Ishikawa (cell line): ENCODE measurements around the gene NINJ1.

ENCODE experiments used
- CEBPB ChIP-seq: IDR thresholded peaks from 2 replicates; pipeline ENCODE4 v1.6.1; 2012
- CREB1 ChIP-seq: IDR thresholded peaks from 2 replicates; pipeline ENCODE4 v1.6.1; 2012; ENCODE audit warnings: low read depth
- EGR1 ChIP-seq: IDR thresholded peaks from 2 replicates; pipeline ENCODE4 v1.6.1; 2012
- EP300 ChIP-seq: IDR thresholded peaks from 2 replicates; pipeline ENCODE4 v1.6.1; 2012; ENCODE audit warnings: borderline replicate concordance
- FOXM1 ChIP-seq: IDR thresholded peaks from 2 replicates; pipeline ENCODE4 v1.6.1; 2012; ENCODE audit warnings: low read depth, borderline replicate concordance
- NFIC ChIP-seq: IDR thresholded peaks from 2 replicates; pipeline ENCODE4 v1.6.1; 2012
- RAD21 ChIP-seq: IDR thresholded peaks from 2 replicates; pipeline ENCODE4 v1.6.1; 2012; ENCODE audit warnings: low read depth
- TAF1 ChIP-seq: IDR thresholded peaks from 2 replicates; pipeline ENCODE4 v1.6.1; 2012; ENCODE audit warnings: low read depth, mild to moderate bottlenecking
- TCF12 ChIP-seq: IDR thresholded peaks from 2 replicates; pipeline ENCODE4 v1.6.1; 2012; ENCODE audit warnings: low read depth
- TEAD4 ChIP-seq: IDR thresholded peaks from 2 replicates; pipeline ENCODE4 v1.6.1; 2012
- USF1 ChIP-seq: IDR thresholded peaks from 2 replicates; pipeline ENCODE4 v1.6.1; 2012
- YY1 ChIP-seq: IDR thresholded peaks from 2 replicates; pipeline ENCODE4 v1.6.1; 2012; ENCODE audit warnings: low read depth
- ZBTB7A ChIP-seq: IDR thresholded peaks from 2 replicates; pipeline ENCODE4 v1.6.1; 2012; ENCODE audit warnings: low read depth
- TF ChIP-seq, protein P1 (sequence below): IDR thresholded peaks from 2 replicates; pipeline ENCODE4 v1.6.1; 2012; ENCODE audit warnings: low read depth, mild to moderate bottlenecking
- TF ChIP-seq, protein P2 (sequence below): IDR thresholded peaks from 2 replicates; pipeline ENCODE4 v1.6.1; 2012

Gene NINJ1

GRCh38 chr9:93167838-93168237 lies 33.8 kb upstream of the NINJ1 start:
- TF ChIP-seq TEAD4 (no peak), NFIC (no peak), TAF1 (no peak), CREB1 (no peak), EGR1 (no peak), USF1 (no peak), YY1 (no peak), RAD21 (no peak), ZBTB7A (no peak), EP300 (no peak), CEBPB (no peak), TCF12 (no peak), FOXM1 (no peak)
- TF ChIP-seq, protein P1, sequence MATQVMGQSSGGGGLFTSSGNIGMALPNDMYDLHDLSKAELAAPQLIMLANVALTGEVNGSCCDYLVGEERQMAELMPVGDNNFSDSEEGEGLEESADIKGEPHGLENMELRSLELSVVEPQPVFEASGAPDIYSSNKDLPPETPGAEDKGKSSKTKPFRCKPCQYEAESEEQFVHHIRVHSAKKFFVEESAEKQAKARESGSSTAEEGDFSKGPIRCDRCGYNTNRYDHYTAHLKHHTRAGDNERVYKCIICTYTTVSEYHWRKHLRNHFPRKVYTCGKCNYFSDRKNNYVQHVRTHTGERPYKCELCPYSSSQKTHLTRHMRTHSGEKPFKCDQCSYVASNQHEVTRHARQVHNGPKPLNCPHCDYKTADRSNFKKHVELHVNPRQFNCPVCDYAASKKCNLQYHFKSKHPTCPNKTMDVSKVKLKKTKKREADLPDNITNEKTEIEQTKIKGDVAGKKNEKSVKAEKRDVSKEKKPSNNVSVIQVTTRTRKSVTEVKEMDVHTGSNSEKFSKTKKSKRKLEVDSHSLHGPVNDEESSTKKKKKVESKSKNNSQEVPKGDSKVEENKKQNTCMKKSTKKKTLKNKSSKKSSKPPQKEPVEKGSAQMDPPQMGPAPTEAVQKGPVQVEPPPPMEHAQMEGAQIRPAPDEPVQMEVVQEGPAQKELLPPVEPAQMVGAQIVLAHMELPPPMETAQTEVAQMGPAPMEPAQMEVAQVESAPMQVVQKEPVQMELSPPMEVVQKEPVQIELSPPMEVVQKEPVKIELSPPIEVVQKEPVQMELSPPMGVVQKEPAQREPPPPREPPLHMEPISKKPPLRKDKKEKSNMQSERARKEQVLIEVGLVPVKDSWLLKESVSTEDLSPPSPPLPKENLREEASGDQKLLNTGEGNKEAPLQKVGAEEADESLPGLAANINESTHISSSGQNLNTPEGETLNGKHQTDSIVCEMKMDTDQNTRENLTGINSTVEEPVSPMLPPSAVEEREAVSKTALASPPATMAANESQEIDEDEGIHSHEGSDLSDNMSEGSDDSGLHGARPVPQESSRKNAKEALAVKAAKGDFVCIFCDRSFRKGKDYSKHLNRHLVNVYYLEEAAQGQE: no peak
- TF ChIP-seq, protein P2, sequence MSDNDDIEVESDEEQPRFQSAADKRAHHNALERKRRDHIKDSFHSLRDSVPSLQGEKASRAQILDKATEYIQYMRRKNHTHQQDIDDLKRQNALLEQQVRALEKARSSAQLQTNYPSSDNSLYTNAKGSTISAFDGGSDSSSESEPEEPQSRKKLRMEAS: no peak

- TF ChIP-seq, protein P2: no peak
- TF ChIP-seq USF1 (no peak), FOXM1 (no peak), CREB1 (no peak), YY1 (no peak), TEAD4 (no peak), TAF1 (no peak), NFIC (no peak), EGR1 (no peak), ZBTB7A (no peak), EP300 (no peak), CEBPB (no peak), TCF12 (no peak), RAD21 (no peak)
- TF ChIP-seq, protein P1: no peak
Observed at GRCh38 chr9:93167185-93167584, 33.1 kb upstream of the NINJ1 start.

DNA sequence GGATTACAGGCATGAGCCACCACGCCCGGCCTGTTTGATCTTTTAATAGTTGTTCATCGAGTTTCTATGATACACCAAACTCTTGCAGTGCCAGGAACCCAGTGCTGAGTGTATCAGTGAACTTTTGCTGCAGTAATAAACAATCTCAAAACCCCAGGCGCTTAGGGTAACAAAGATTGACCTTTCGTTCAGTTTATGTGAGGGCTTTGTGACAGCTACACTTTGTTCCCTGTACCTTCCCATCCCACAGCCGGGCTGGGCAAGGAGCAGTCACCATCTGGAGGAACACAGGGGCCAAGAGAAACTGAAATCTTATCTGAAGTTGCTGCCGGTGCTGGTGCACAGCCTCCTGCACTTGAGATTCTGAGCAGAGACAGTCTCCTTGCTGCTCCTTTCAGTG lies 32.6 kb upstream of the NINJ1 start:
- TF ChIP-seq YY1 (no peak), TCF12 (no peak), TEAD4 (no peak), NFIC (no peak), TAF1 (no peak), RAD21 (no peak), EGR1 (no peak), EP300 (no peak), ZBTB7A (no peak), CEBPB (no peak), CREB1 (no peak), USF1 (no peak), FOXM1 (no peak)
- TF ChIP-seq, protein P1: no peak
- TF ChIP-seq, protein P2: no peak

- peak; percentile 25; the same call in 1 of the 2 replicates for TF ChIP-seq RAD21
- no peak for TF ChIP-seq EGR1
- no peak for TF ChIP-seq YY1
- no peak for TF ChIP-seq FOXM1
Observed at GRCh38 chr9:93164085-93164484, 30.0 kb upstream of the NINJ1 start.
